WTC11 (cell line): ENCODE measurements around the gene MICU2. TPM values are rescaled to one million over a fixed set of nuclear protein-coding genes. Genes with fewer than 3 reads are reported as not detected.
"Not testable (repeated sequence)": the region's sequence is repeated elsewhere in the genome, so short reads cannot be mapped to it uniquely, and the experiment has no call there.

Experiments
- ATAC-seq: fragments of 200-7000 bp; cut with Tn5 transposase; 2 replicates; pipeline ENCODE4 v1.10.0; 2021; ENCODE audit warnings: mild to moderate bottlenecking, moderate library complexity
- CTCF ChIA-PET: fragments of 300-600 bp; sonication (Branson Sonifier 250); formaldehyde crosslinking; loops from one replicate; lab custom pipeline; 2021; ENCODE audit warnings: antibody characterized with exemption; lab: Charles Lee
- POLR2A ChIA-PET: fragments of 350-600 bp; sonication (Branson Sonifier 250); formaldehyde crosslinking; loops from one replicate; lab custom pipeline; 2021; ENCODE audit warnings: antibody characterized with exemption; lab: Charles Lee
- DNase-seq: peaks from one replicate; pipeline ENCODE4 v3.0.0; 2021; ENCODE audit warnings: low spot score
- H3K27ac Mint-ChIP-seq: 2 replicates; pipeline ENCODE4 v1.8.0; 2021; ENCODE audit warnings: mixed read lengths
- H3K27me3 Mint-ChIP-seq: 2 replicates; pipeline ENCODE4 v1.8.0; 2021; ENCODE audit warnings: low read depth, mild to moderate bottlenecking, moderate library complexity, mixed read lengths
- H3K36me3 Mint-ChIP-seq: 2 replicates; pipeline ENCODE4 v1.8.0; 2021; ENCODE audit warnings: mixed read lengths
- H3K4me1 Mint-ChIP-seq: 2 replicates; pipeline ENCODE4 v1.8.0; 2022; ENCODE audit warnings: mixed read lengths
- H3K4me3 Mint-ChIP-seq: 2 replicates; pipeline ENCODE4 v1.8.0; 2021; ENCODE audit warnings: mild to moderate bottlenecking, moderate library complexity, mixed read lengths
- H3K9me3 Mint-ChIP-seq: 2 replicates; pipeline ENCODE4 v1.8.0; 2021; ENCODE audit warnings: mixed read lengths
- ATF1 ChIP-seq: sonication (generic); formaldehyde crosslinking; IDR thresholded peaks from 2 replicates; pipeline ENCODE4 v1.8.1; 2023; ENCODE audit warnings: mild to moderate bottlenecking, moderate library complexity, missing genetic modification reagents
- CREB1 ChIP-seq: sonication (generic); formaldehyde crosslinking; IDR thresholded peaks from 2 replicates; pipeline ENCODE4 v1.8.0; 2023; ENCODE audit warnings: mild to moderate bottlenecking, missing genetic modification reagents
- EMX1 ChIP-seq: fragments of 250-450 bp; sonication (Bioruptor Pico); IDR thresholded peaks from 2 replicates; pipeline ENCODE4 v1.8.0; 2021; ENCODE audit warnings: mild to moderate bottlenecking
- ESRRA ChIP-seq: sonication (generic); formaldehyde crosslinking; IDR thresholded peaks from 2 replicates; pipeline ENCODE4 v1.8.1; 2022; ENCODE audit warnings: mild to moderate bottlenecking, missing genetic modification reagents, borderline replicate concordance
- FOXJ3 ChIP-seq: sonication (generic); formaldehyde crosslinking; IDR thresholded peaks from 2 replicates; pipeline ENCODE4 v1.9.0; 2021; ENCODE audit warnings: missing genetic modification reagents, mild to moderate bottlenecking, borderline replicate concordance
- JAZF1 ChIP-seq: fragments of 250-450 bp; sonication (Bioruptor Pico); IDR thresholded peaks from 2 replicates; pipeline ENCODE4 v1.9.0; 2021; ENCODE audit warnings: moderate library complexity, mild to moderate bottlenecking, inconsistent platforms
- JUN ChIP-seq: sonication (generic); formaldehyde crosslinking; IDR thresholded peaks from 2 replicates; pipeline ENCODE4 v1.8.0; 2023; ENCODE audit warnings: mild to moderate bottlenecking, missing genetic modification reagents
- NFE2L1 ChIP-seq: sonication (generic); formaldehyde crosslinking; IDR thresholded peaks from 2 replicates; pipeline ENCODE4 v1.8.1; 2023; ENCODE audit warnings: missing genetic modification reagents
- SP1 ChIP-seq: sonication (generic); formaldehyde crosslinking; conservative IDR thresholded peaks from 2 replicates; pipeline ENCODE4 v1.8.1; 2022; ENCODE audit warnings: missing genetic modification reagents
- total RNA-seq: library from RNA; stranded (reverse); gene quantifications from 3 replicates; pipeline ENCODE4 v1.2.3, GENCODE V29; 2021
- TF ChIP-seq, protein P1 (sequence below): sonication (generic); formaldehyde crosslinking; IDR thresholded peaks from 2 replicates; pipeline ENCODE4 v1.8.0; 2023; ENCODE audit warnings: mild to moderate bottlenecking, missing genetic modification reagents
- TF ChIP-seq, protein P2 (sequence below): sonication (generic); formaldehyde crosslinking; IDR thresholded peaks from 2 replicates; pipeline ENCODE4 v1.8.1; 2023; ENCODE audit warnings: mild to moderate bottlenecking, missing genetic modification reagents, moderate library complexity
- TF ChIP-seq, protein P3 (sequence below): sonication (generic); formaldehyde crosslinking; IDR thresholded peaks from 2 replicates; pipeline ENCODE4 v1.8.1; 2022; ENCODE audit warnings: low read depth, missing genetic modification reagents, borderline replicate concordance
- TF ChIP-seq, protein P4 (sequence below): sonication (generic); formaldehyde crosslinking; IDR thresholded peaks from 2 replicates; pipeline ENCODE4 v1.8.0; 2022; ENCODE audit warnings: mild to moderate bottlenecking, missing genetic modification reagents
- TF ChIP-seq, protein P5 (sequence below): fragments of 250-450 bp; sonication (Bioruptor Pico); IDR thresholded peaks from 2 replicates; pipeline ENCODE4 v1.9.0; 2021; ENCODE audit warnings: mild to moderate bottlenecking
- TF ChIP-seq, protein P6 (sequence below): sonication (generic); formaldehyde crosslinking; IDR thresholded peaks from 2 replicates; pipeline ENCODE4 v1.8.0; 2022; ENCODE audit warnings: mild to moderate bottlenecking, missing genetic modification reagents
- TF ChIP-seq, protein P7 (sequence below): sonication (generic); formaldehyde crosslinking; IDR thresholded peaks from 2 replicates; pipeline ENCODE4 v1.8.0; 2022; ENCODE audit warnings: missing genetic modification reagents

Gene MICU2
- total RNA-seq, 1 experiment from 2014 or later = 33.8 TPM

DNA sequence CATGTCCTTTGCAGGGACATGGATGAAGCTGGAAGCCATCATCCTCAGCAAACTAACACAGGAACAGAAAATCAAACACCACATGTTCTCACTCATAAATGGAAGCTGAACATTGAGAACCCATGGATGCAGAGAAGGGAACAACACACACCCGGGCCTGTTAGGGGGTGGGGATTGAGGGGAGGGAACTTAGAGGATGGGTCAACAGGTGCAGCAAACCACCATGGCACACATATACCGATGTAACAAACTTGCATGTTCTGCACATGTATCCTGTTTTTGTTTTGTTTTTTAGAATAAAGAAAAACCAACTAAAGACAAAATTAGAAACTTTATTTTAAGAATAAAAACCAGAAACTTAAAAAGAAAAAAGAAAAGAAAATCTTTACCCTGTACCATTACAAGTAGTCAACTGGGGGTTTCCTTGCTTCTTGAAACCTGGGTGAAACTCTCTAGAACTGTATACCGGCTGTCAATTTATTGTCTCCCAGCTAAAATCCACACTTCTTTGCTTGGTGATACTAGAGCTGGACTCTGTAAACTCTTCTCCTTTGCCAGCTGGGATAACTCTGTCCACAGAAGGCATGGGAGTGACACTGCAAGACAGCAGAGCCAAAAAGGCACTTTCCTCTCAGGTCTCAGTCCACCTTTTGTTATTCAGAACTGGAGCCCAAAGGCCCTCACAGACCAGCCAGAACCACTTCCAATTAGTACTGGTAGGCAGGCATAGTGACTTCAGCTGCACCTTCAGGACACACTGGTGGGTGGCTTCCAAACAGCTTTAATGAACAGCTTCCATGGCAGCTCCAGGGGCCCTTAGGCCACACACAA, 9.0 kb downstream of the MICU2 start:
- no peaks in the 10 kb centered on the region for H3K27me3 Mint-ChIP-seq
- H3K4me3 Mint-ChIP-seq = no peak overlapping the region
- TF ChIP-seq, protein P1, sequence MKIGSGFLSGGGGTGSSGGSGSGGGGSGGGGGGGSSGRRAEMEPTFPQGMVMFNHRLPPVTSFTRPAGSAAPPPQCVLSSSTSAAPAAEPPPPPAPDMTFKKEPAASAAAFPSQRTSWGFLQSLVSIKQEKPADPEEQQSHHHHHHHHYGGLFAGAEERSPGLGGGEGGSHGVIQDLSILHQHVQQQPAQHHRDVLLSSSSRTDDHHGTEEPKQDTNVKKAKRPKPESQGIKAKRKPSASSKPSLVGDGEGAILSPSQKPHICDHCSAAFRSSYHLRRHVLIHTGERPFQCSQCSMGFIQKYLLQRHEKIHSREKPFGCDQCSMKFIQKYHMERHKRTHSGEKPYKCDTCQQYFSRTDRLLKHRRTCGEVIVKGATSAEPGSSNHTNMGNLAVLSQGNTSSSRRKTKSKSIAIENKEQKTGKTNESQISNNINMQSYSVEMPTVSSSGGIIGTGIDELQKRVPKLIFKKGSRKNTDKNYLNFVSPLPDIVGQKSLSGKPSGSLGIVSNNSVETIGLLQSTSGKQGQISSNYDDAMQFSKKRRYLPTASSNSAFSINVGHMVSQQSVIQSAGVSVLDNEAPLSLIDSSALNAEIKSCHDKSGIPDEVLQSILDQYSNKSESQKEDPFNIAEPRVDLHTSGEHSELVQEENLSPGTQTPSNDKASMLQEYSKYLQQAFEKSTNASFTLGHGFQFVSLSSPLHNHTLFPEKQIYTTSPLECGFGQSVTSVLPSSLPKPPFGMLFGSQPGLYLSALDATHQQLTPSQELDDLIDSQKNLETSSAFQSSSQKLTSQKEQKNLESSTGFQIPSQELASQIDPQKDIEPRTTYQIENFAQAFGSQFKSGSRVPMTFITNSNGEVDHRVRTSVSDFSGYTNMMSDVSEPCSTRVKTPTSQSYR = no peak
- TF ChIP-seq, all 79 proteins: peak for 0
- ChIA-PET POLR2A (interaction anchor here (0.7 to 1.0 kb wide), 2 partner anchors 9 to 318 kb away, joined by 3 to 4 read pairs; partner anchors contain the start of gene MICU2), CTCF (no interaction called here)
- Mint-ChIP-seq H3K4me1 (peaks cover 43% of the 10 kb centered on the region), H3K9me3 (peaks cover 11% of the 10 kb centered on the region; the same call in 1 of the 2 replicates), H3K27ac (peak overlapping the region; percentile 60), H3K36me3 (no peaks in the 10 kb centered on the region; the same call in 1 of the 2 replicates)
- DNase-seq (no peak), ATAC-seq (peak; percentile 41)

DNA sequence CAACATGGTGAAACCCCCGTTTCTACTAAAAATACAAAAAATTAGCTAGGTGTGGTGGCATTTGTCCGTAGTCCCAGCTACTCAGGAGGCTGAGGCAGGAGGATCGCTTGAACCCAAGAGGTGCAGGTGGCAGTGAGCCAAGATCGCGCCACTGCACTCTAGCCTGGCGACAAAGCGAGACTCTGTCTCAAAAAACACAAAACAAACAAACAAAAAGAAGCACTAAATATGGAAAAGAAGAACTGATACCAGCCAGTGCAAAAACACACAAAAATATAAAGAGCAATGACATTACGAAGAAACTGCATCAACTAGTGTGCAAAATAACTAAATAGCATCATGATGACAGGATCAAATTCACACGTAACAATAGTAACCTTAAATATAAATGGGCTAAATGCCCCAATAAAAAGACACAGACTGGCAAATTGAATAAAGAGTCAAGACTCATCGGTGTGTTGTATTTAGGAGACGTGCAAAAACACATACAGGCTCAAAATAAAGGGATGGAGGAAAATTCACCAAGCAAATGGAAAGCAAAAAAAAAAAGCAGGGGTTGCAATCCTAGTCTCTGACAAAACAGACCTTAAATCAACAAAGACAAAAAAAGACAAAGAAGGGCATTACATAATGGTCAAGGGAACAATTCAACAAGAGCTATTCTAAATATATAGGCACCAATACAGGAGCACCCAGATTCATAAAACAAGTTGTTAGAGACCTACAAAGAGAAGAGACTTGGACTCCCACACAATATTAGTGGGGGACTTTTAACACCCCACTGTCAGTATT, 13.1 kb downstream of the MICU2 start:
- peaks cover 11% of the 10 kb centered on the region; the same call in 1 of the 2 replicates for H3K9me3 Mint-ChIP-seq
- ATAC-seq, H3K27ac Mint-ChIP-seq, H3K36me3 Mint-ChIP-seq, H3K27me3 Mint-ChIP-seq, POLR2A ChIA-PET, H3K4me3 Mint-ChIP-seq, DNase-seq, CTCF ChIA-PET: not testable (repeated sequence)
- H3K4me1 Mint-ChIP-seq = peaks cover 47% of the 10 kb centered on the region

DNA sequence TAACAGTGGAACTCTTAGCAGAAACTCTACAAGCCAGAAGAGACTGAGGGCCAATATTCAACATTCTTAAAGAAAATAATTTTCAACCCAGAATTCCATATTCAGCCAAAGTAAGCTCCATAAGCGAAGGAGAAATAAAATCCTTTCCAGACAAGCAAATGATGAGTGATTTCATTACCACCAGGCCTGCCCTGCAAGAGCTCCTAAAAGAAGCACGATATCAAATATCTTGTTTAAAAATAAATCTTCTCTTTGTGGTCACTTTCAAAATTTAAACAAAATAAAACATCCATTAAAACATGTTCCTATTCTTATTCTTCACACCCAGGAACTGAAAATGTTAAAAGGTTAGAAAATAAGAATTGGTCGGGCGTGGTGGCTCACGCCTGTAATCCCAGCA, 13.7 kb downstream of the MICU2 start:
- POLR2A ChIA-PET = no interaction called here
- Mint-ChIP-seq H3K4me3 (no peak overlapping the region), H3K27me3 (no peaks in the 10 kb centered on the region), H3K4me1 (peaks cover 41% of the 10 kb centered on the region), H3K9me3 (peaks cover 12% of the 10 kb centered on the region), H3K36me3 (no peaks in the 10 kb centered on the region; the same call in 1 of the 2 replicates), H3K27ac (no peak overlapping the region)
- TF ChIP-seq ESRRA (CRISPR knock-in tag) = no peak
- no peak for TF ChIP-seq JAZF1 (CRISPR knock-in tag)
- TF ChIP-seq EMX1 (CRISPR knock-in tag) = no peak
- TF ChIP-seq, protein P2, sequence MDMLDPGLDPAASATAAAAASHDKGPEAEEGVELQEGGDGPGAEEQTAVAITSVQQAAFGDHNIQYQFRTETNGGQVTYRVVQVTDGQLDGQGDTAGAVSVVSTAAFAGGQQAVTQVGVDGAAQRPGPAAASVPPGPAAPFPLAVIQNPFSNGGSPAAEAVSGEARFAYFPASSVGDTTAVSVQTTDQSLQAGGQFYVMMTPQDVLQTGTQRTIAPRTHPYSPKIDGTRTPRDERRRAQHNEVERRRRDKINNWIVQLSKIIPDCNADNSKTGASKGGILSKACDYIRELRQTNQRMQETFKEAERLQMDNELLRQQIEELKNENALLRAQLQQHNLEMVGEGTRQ (CRISPR knock-in tag) = no peak
- TF ChIP-seq, protein P3, sequence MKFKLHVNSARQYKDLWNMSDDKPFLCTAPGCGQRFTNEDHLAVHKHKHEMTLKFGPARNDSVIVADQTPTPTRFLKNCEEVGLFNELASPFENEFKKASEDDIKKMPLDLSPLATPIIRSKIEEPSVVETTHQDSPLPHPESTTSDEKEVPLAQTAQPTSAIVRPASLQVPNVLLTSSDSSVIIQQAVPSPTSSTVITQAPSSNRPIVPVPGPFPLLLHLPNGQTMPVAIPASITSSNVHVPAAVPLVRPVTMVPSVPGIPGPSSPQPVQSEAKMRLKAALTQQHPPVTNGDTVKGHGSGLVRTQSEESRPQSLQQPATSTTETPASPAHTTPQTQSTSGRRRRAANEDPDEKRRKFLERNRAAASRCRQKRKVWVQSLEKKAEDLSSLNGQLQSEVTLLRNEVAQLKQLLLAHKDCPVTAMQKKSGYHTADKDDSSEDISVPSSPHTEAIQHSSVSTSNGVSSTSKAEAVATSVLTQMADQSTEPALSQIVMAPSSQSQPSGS (CRISPR knock-in tag) = no peak
- TF ChIP-seq, protein P4, sequence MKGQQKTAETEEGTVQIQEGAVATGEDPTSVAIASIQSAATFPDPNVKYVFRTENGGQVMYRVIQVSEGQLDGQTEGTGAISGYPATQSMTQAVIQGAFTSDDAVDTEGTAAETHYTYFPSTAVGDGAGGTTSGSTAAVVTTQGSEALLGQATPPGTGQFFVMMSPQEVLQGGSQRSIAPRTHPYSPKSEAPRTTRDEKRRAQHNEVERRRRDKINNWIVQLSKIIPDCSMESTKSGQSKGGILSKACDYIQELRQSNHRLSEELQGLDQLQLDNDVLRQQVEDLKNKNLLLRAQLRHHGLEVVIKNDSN (CRISPR knock-in tag) = no peak
- TF ChIP-seq, protein P5, sequence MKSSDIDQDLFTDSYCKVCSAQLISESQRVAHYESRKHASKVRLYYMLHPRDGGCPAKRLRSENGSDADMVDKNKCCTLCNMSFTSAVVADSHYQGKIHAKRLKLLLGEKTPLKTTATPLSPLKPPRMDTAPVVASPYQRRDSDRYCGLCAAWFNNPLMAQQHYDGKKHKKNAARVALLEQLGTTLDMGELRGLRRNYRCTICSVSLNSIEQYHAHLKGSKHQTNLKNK (CRISPR knock-in tag) = no peak
- no peak for TF ChIP-seq ATF1 (CRISPR knock-in tag)
- no peak for TF ChIP-seq FOXJ3 (CRISPR knock-in tag)
- TF ChIP-seq, protein P6, sequence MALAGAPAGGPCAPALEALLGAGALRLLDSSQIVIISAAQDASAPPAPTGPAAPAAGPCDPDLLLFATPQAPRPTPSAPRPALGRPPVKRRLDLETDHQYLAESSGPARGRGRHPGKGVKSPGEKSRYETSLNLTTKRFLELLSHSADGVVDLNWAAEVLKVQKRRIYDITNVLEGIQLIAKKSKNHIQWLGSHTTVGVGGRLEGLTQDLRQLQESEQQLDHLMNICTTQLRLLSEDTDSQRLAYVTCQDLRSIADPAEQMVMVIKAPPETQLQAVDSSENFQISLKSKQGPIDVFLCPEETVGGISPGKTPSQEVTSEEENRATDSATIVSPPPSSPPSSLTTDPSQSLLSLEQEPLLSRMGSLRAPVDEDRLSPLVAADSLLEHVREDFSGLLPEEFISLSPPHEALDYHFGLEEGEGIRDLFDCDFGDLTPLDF (CRISPR knock-in tag) = no peak
- no peak for TF ChIP-seq NFE2L1 (CRISPR knock-in tag)
- no peak for TF ChIP-seq SP1
- TF ChIP-seq CREB1 (CRISPR knock-in tag) = no peak
- no peak for TF ChIP-seq JUN (CRISPR knock-in tag)
- TF ChIP-seq, protein P7, sequence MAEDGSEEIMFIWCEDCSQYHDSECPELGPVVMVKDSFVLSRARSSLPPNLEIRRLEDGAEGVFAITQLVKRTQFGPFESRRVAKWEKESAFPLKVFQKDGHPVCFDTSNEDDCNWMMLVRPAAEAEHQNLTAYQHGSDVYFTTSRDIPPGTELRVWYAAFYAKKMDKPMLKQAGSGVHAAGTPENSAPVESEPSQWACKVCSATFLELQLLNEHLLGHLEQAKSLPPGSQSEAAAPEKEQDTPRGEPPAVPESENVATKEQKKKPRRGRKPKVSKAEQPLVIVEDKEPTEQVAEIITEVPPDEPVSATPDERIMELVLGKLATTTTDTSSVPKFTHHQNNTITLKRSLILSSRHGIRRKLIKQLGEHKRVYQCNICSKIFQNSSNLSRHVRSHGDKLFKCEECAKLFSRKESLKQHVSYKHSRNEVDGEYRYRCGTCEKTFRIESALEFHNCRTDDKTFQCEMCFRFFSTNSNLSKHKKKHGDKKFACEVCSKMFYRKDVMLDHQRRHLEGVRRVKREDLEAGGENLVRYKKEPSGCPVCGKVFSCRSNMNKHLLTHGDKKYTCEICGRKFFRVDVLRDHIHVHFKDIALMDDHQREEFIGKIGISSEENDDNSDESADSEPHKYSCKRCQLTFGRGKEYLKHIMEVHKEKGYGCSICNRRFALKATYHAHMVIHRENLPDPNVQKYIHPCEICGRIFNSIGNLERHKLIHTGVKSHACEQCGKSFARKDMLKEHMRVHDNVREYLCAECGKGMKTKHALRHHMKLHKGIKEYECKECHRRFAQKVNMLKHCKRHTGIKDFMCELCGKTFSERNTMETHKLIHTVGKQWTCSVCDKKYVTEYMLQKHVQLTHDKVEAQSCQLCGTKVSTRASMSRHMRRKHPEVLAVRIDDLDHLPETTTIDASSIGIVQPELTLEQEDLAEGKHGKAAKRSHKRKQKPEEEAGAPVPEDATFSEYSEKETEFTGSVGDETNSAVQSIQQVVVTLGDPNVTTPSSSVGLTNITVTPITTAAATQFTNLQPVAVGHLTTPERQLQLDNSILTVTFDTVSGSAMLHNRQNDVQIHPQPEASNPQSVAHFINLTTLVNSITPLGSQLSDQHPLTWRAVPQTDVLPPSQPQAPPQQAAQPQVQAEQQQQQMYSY (CRISPR knock-in tag) = no peak
- CTCF ChIA-PET = no interaction called here
- DNase-seq = no peak
- no peak for ATAC-seq
